Karpas-422 (cell line): Measurements from ENCODE around the gene MXD4. TPM values are rescaled to one million over a fixed set of nuclear protein-coding genes. Genes with fewer than 3 reads are reported as not detected.

Source experiments
- DNase-seq: peaks from one replicate; pipeline ENCODE4 v3.0.0-alpha.2; 2015
- H2AFZ ChIP-seq: fragments of 200-600 bp; sonication (generic); 2 replicates; pipeline ENCODE4 v1.6.1; 2014; ENCODE audit warnings: antibody characterized with exemption, low read length, mixed read lengths
- H3K27ac ChIP-seq: fragments of 200-600 bp; sonication (generic); 2 replicates; pipeline ENCODE4 v1.5.1; 2014; ENCODE audit warnings: mild to moderate bottlenecking, low read length, moderate library complexity
- H3K27me3 ChIP-seq: fragments of 200-600 bp; sonication (generic); 2 replicates; pipeline ENCODE4 v1.6.1; 2014; ENCODE audit warnings: low read length, mixed read lengths
- H3K36me3 ChIP-seq: fragments of 200-600 bp; sonication (generic); 2 replicates; pipeline ENCODE4 v1.6.1; 2014; ENCODE audit warnings: low read length, mixed read lengths; ENCODE audit not compliant: insufficient read depth
- H3K4me1 ChIP-seq: fragments of 200-600 bp; sonication (generic); 2 replicates; pipeline ENCODE4 v1.6.1; 2014; ENCODE audit warnings: mild to moderate bottlenecking, low read length, mixed read lengths
- H3K4me2 ChIP-seq: fragments of 200-600 bp; sonication (generic); 2 replicates; pipeline ENCODE4 v1.6.1; 2014; ENCODE audit warnings: low read length, low read depth, mild to moderate bottlenecking; ENCODE audit not compliant: poor library complexity, severe bottlenecking
- H3K4me3 ChIP-seq: fragments of 200-600 bp; sonication (generic); 2 replicates; pipeline ENCODE4 v1.5.1; 2014; ENCODE audit warnings: mild to moderate bottlenecking, antibody characterized with exemption, low read length, mixed read lengths
- H3K79me2 ChIP-seq: fragments of 200-600 bp; sonication (generic); 2 replicates; pipeline ENCODE4 v1.6.1; 2014; ENCODE audit warnings: mild to moderate bottlenecking, low read length, mixed read lengths
- H3K9ac ChIP-seq: fragments of 200-600 bp; sonication (generic); 2 replicates; pipeline ENCODE4 v1.6.0; 2014; ENCODE audit warnings: low read length
- H3K9me2 ChIP-seq: fragments of 200-600 bp; sonication (generic), shearing (Covaris generic); replicated peaks from 2 replicates; pipeline ENCODE4 v1.6.0; 2014; ENCODE audit warnings: mild to moderate bottlenecking, low read length, moderate library complexity; ENCODE audit not compliant: insufficient read depth
- H3K9me3 ChIP-seq: fragments of 300-700, 200-600 bp; sonication (generic); 2 replicates; pipeline ENCODE4 v1.6.1; 2014; ENCODE audit warnings: low read length, mixed read lengths
- H4K20me1 ChIP-seq: fragments of 200-600 bp; sonication (generic); 2 replicates; pipeline ENCODE4 v1.6.1; 2014; ENCODE audit warnings: mild to moderate bottlenecking, antibody characterized with exemption, low read length, low read depth; ENCODE audit not compliant: insufficient read depth
- total RNA-seq: library from RNA; depleted of rRNA; stranded (reverse); fragments of >200 nt; shearing (Covaris generic); gene quantifications from 2 replicates; pipeline ENCODE4 v1.2.3, GENCODE V29; 2014; ENCODE audit warnings: low replicate concordance

MXD4 gene
- total RNA-seq, 1 experiment from 2014 or later = 33.2 TPM

DNA sequence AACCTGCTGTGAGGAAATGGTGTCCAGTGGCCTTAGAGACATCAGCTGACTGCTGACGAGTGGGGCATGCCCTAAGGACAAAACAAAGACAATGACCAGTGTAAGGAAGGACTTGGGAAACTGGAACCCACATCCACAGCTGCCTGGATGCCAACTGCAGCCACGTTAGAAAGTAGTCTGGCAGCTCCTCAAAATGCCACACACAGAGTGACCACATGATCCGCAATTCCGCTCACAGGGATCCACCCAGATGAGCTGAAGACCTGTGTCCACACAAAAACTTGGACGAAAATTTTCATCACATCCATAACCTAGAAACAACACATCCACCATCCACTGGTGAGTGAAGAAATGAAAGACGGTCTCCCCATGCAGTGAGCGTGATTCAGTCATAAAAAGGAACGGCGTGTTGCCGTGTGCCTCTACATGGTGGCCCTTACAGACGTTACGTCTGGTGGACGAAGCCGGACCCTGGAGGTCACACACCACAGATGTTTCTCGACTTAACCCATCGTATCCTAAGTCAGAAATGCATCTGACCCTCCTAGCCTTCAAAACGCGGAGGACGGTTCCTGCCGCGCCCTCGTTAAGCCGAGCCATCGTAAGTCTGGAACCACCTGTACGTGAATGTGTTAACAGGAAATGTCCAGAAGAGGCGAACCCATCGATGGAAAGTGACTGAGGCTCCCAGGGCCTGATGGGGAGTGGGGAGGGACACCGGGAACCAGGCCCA lies 40.6 kb upstream of the MXD4 start:
- Histone ChIP-seq H3K27ac (no peak overlapping the region), H3K9ac (no peak overlapping the region), H3K4me1 (peaks cover 13% of the 10 kb centered on the region), H3K27me3 (0 out of 2 replicates have a peak, but pooled peaks cover 3% of the 10 kb centered on the region), H2AFZ (no peak overlapping the region), H3K9me3 (no peaks in the 10 kb centered on the region; the same call in 1 of the 2 replicates), H3K36me3 (no peaks in the 10 kb centered on the region), H3K79me2 (no peaks in the 10 kb centered on the region), H3K4me3 (no peak overlapping the region), H4K20me1 (no peaks in the 10 kb centered on the region), H3K9me2 (no peaks in the 10 kb centered on the region), H3K4me2 (no peak overlapping the region)
- no peak for DNase-seq

GRCh38 chr4:2301806-2302205 lies 39.9 kb upstream of the MXD4 start:
- H3K4me2 ChIP-seq = no peak overlapping the region
- H3K4me1 ChIP-seq = peaks cover 14% of the 10 kb centered on the region
- H3K4me3 ChIP-seq = no peak overlapping the region
- no peak for DNase-seq
- 0 out of 2 replicates have a peak, but pooled peaks cover 3% of the 10 kb centered on the region for H3K27me3 ChIP-seq
- H3K9me3 ChIP-seq = no peaks in the 10 kb centered on the region; the same call in 1 of the 2 replicates
- no peaks in the 10 kb centered on the region for H4K20me1 ChIP-seq
- H3K9ac ChIP-seq = no peak overlapping the region
- H2AFZ ChIP-seq = no peak overlapping the region
- H3K79me2 ChIP-seq = no peaks in the 10 kb centered on the region
- no peaks in the 10 kb centered on the region for H3K36me3 ChIP-seq
- H3K9me2 ChIP-seq = no peaks in the 10 kb centered on the region
- H3K27ac ChIP-seq = no peak overlapping the region

- Histone ChIP-seq H3K79me2 (no peaks in the 10 kb centered on the region), H3K9me3 (no peaks in the 10 kb centered on the region), H3K4me1 (peaks cover 19% of the 10 kb centered on the region), H3K27ac (no peak overlapping the region), H3K27me3 (0 out of 2 replicates have a peak, but pooled peaks cover under 1% of the 10 kb centered on the region), H3K36me3 (no peaks in the 10 kb centered on the region), H3K4me3 (no peak overlapping the region), H4K20me1 (no peaks in the 10 kb centered on the region), H3K9ac (no peak overlapping the region), H3K4me2 (no peak overlapping the region), H2AFZ (no peak overlapping the region), H3K9me2 (no peaks in the 10 kb centered on the region)
- no peak for DNase-seq
Observed at GRCh38 chr4:2301225-2301642, 39.3 kb upstream of the MXD4 start.

- no peak for DNase-seq
- Histone ChIP-seq H3K27me3 (no peaks in the 10 kb centered on the region), H4K20me1 (no peaks in the 10 kb centered on the region), H3K9me2 (no peaks in the 10 kb centered on the region), H3K4me1 (peaks cover 19% of the 10 kb centered on the region), H3K4me3 (no peak overlapping the region), H3K4me2 (no peak overlapping the region), H3K79me2 (no peaks in the 10 kb centered on the region), H3K36me3 (no peaks in the 10 kb centered on the region), H3K27ac (no peak overlapping the region), H3K9ac (no peak overlapping the region), H2AFZ (no peak overlapping the region), H3K9me3 (no peaks in the 10 kb centered on the region)
Observed at GRCh38 chr4:2300431-2301224, 38.7 kb upstream of the MXD4 start.

DNA sequence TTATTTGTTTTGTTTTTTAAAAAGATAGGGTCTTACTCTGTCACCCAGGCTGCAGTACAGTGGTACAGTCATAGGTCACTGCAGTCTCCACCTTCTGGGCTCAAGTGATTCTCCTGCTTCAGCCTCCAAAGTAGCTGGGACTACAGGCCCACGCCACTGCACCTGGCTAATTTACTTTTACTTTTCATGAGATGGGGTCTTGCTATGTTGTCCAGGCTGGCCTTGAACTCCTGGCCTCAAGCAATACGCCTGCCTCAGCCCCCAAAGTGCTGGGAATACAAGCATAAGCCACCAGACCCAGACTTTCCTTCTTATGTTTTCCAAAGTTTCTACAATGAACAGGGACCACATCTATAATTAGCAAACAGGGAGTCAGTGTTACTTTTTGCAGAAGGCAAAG lies 37.9 kb upstream of the MXD4 start:
- H3K9me2 ChIP-seq = no peaks in the 10 kb centered on the region
- no peaks in the 10 kb centered on the region for H4K20me1 ChIP-seq
- no peak overlapping the region for H3K4me3 ChIP-seq
- H3K9me3 ChIP-seq = no peaks in the 10 kb centered on the region
- H3K36me3 ChIP-seq = no peaks in the 10 kb centered on the region
- H2AFZ ChIP-seq = no peak overlapping the region
- no peak overlapping the region for H3K4me2 ChIP-seq
- no peak overlapping the region for H3K27ac ChIP-seq
- H3K4me1 ChIP-seq = peaks cover 19% of the 10 kb centered on the region
- no peaks in the 10 kb centered on the region for H3K79me2 ChIP-seq
- no peak for DNase-seq
- no peaks in the 10 kb centered on the region for H3K27me3 ChIP-seq
- H3K9ac ChIP-seq = no peak overlapping the region

DNA sequence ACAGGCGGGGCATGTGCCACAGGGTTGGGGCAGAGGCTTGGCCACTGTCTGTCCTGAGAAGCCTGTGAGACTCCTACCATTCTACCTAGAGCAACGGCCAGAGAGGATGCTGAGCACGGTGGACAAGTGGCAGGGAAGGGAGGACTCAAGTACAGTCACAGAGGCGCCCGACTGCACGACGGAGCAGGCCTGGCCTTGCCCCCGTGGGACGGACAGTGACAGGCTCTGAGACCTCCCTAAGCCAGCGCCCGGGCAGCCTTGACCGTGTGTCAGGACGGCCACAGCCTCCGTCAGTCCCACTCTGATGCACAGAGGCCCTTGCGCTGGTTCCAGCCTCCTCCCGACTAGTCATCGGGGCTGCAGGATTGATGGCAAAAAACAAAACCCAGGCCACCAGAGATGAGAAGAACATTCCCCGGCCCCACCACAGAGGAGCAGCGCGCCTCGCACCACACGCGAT lies 36.7 kb upstream of the MXD4 start:
- Histone ChIP-seq H3K9ac (no peak overlapping the region), H3K4me3 (no peak overlapping the region), H3K9me3 (no peaks in the 10 kb centered on the region), H3K36me3 (no peaks in the 10 kb centered on the region), H3K27ac (no peak overlapping the region), H3K9me2 (no peaks in the 10 kb centered on the region), H2AFZ (no peak overlapping the region), H3K27me3 (no peaks in the 10 kb centered on the region), H3K4me1 (peaks cover 19% of the 10 kb centered on the region), H4K20me1 (no peaks in the 10 kb centered on the region), H3K79me2 (no peaks in the 10 kb centered on the region), H3K4me2 (peak overlapping the region; percentile 32)
- no peak for DNase-seq

- Histone ChIP-seq H3K4me3 (no peak overlapping the region), H3K9ac (no peak overlapping the region), H3K27ac (no peak overlapping the region), H3K9me2 (no peaks in the 10 kb centered on the region), H3K4me1 (peaks cover 20% of the 10 kb centered on the region), H3K9me3 (no peaks in the 10 kb centered on the region), H3K27me3 (no peaks in the 10 kb centered on the region), H3K4me2 (peak overlapping the region; percentile 32), H3K36me3 (no peaks in the 10 kb centered on the region), H3K79me2 (no peaks in the 10 kb centered on the region), H2AFZ (no peak overlapping the region), H4K20me1 (no peaks in the 10 kb centered on the region)
- DNase-seq = peak; percentile 74
Observed at GRCh38 chr4:2297606-2298531, 36.0 kb upstream of the MXD4 start.
